HK-2 (cell line): ENCODE data around the gene TMED1.

ENCODE experiments used
- DNase-seq: peaks from one replicate; pipeline ENCODE4 v3.0.0-alpha.2; 2018; ENCODE audit not compliant: unreplicated experiment

The TMED1 gene

GRCh38 chr19:10811391-10812111, 24.5 kb downstream of the TMED1 start:
- no peak for DNase-seq

- DNase-seq, result no peak
These were observed 26.2 kb downstream of the TMED1 start for GRCh38 chr19:10809651-10810285.

GRCh38 chr19:10808937-10809649, 26.9 kb downstream of the TMED1 start:
- peak; percentile 64 for DNase-seq

DNA sequence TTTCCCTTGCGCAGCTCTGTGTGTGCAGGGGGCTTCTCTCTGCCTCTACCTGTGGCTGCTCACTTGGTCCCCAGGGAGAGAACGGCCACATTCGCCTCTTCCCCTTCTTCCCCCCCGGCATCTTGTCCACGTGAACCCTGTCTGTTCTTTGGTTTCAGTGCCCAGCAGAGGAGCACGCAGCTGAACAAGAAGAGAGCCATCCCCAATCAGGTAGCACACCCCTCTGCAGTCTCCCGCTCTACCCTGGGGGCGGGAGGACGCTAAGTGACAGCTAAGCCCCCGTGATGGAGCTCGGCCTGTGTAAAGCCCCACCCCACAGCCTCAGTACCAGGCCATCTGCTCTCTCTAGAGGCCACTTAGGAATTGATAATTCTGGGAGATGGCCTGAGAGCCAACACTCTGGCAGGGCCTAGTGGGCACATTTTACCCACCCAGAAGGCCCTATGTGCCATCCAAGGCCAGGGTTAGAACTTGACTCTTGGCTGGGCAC, 30.2 kb downstream of the TMED1 start:
- no peak for DNase-seq

GRCh38 chr19:10805065-10805757, 30.8 kb downstream of the TMED1 start:
- DNase-seq, result no peak

DNA sequence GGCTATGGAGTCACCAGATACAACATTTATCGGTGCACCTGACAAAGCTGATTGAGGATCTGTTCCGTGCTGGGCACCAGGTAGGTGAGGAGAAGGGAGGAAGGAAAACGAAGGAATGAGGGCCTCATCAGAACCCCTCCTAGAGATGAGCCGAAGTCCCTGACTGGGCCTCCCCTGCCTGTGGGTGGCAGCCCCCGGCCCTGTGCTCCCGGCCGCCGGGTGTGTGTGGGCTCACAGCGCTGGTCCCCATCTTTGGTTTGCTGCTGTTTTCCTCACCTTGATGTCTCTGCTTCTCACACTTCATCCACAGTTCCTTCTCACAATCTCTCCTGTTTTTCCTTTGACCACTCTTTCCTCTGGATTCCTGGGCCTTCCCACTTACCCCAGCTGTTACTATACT, 32.8 kb downstream of the TMED1 start:
- DNase-seq, result no peak

- DNase-seq, result no peak
These were observed 33.5 kb downstream of the TMED1 start for GRCh38 chr19:10802479-10802878.

DNA sequence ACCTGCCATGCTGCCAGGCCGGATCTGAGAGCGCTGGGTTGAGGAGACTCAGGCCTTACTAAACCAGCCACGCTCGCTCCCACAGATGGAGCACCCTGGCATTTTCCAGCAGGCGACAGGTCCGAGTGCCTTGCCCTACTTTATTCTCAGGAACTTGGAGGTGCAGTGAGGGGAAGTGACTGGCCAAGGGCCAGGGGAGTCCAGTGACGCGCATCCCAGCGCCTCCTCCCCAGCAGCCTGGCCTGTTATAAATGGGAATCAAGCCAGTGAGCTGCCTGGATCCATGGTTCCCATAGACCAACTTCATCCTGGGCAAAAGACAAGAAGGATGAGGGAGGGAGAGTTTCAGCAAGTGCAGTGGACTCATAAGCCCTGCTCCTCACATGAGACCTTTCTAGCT, 35.5 kb downstream of the TMED1 start:
- DNase-seq, result no peak

DNA sequence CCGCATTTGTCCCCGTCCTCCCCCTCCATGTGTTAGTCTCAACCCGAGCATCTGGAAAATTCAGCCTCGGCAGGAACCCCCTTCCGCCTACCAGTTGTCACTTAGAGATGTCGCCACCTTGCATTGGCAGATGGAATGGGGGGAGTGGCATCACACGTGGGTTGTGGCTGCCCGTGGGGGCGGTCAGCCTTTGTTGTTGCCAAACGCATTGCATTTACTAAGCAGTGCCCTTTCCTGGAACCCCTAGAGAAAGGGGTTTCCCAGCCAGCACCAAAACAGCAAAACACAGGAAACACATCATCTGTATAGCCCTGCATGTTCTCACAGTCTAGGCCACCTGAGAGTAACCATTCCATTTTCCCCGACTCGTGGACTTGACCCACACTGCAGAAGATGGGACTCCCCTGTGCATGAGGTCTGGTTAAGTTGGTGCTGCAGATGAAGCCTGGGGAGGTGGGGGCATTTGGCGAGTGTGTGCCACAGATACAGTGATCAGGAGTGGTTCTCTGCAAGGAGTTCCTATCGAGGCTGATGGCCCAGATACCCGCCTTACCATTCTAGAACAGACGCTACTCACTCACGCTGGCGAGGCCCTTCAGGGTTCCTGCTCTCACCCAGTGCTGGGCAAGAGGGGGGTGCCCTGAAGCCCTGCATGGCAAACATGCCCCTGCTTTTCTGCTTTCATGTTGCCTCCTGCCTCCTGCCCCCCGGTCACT, 38.3 kb downstream of the TMED1 start:
- no peak for DNase-seq

- no peak for DNase-seq
These were observed 38.9 kb downstream of the TMED1 start for GRCh38 chr19:10797078-10797477.

DNA sequence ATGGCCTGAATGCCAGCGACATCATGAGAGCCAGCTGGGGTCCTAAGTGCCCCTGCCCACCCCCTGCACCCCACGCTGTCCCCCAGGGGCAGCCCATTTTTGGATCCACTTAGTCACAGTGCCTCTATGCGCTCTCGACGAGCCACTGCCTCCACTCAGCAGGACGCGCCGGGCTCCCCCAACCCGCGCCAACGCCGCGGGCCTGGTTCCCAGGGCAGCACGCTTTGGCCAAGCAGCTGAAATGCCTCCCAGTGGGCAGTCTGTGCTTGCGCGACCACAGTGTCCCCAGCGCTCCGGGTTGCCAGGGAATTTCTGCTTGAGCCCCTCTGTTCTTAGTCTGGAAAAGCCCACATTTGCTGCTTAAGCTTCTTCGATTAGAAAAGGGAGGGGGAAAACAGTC, 39.4 kb downstream of the TMED1 start:
- no peak for DNase-seq

- DNase-seq, result no peak
These were observed 46.1 kb downstream of the TMED1 start for GRCh38 chr19:10789866-10790265.

DNA sequence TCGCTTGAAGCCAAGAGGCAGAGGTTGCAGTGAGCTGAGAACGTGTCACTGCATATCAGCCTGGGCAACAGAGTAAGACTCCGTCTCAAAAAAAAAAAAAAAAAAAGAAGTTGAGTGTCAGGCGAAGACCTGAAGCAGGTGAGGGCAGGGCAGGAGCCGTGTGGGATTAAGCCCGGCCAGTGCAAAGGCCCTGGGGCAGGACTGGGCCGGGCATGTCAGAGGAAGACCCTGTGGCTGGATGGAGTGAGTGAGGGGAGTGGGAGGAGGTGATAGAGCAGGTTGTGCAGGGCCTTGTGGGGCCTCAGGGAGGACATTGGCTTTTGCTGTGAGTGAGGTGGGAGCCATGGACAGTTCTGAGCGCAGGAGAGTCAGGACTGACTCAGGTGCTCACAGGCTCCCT, 47.9 kb downstream of the TMED1 start:
- no peak for DNase-seq

DNA sequence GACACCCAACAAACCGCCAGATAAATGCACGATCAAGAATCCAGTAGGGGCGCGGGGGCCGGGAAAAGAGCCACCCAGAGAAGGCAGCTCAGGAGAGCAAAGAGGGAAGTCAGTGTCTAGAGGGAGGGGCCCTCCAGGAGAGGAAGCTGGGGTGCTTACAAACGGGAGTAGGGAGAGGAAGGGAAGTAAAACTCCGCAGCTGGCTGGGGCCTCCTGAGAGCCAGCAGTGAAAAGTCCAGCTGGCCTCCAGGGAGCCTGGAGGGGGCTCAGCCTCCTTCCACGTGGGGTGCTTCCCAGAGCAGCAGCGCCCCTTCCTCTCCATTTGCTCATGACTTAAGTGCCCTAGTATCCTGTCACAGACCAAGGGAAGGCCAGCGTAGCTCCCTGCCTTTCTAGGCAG, 51.8 kb downstream of the TMED1 start:
- no peak for DNase-seq

GRCh38 chr19:10782795-10783194, 53.2 kb downstream of the TMED1 start:
- DNase-seq, result no peak
